HG02885 (cell line): Measurements from ENCODE around the gene AGBL4.

Experiments
- ATAC-seq: cut with Tn5 transposase; IDR thresholded peaks from one replicate; pipeline ENCODE4 v1.9.1; 2021; ENCODE audit warnings: mild to moderate bottlenecking; ENCODE audit not compliant: unreplicated experiment, poor library complexity

Gene AGBL4

DNA sequence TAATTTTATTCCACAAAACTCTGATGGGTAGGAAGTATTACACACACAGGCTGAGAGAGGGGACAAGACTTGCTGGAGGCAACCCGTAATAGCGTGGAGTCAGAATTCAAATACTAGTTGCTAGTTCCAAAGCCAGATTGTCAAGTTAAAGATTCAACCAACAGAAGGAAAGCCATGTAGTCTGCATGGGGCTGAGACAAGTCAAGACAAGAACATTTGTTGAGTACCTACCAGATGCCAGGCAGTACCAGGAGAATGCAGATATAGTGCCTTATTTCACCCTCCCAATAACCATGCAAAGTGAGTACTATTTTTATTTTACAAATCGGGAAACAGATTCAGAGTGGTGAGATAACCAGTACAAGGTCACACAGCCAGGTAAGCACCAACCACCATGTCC lies 1441.3 kb downstream of the AGBL4 start:
- ATAC-seq = no peak

DNA sequence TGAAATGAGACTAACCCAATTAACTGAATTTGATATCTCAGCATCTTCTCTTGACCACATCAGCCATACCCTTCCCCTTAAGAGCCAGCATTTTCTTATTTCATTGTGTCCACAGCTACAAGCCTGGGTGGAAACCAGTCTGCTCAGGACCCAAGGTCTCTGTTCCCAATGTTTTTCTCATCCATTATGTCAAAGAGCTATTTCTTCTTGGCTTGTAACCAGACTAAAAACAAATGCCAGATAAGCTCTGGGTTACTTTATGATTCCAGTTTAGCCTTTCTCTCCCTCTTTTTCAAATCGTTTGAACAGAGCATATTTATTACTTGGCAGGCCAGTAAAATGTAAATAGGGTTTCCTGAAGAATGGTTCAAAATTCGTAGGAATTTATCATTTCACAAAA lies 1442.5 kb downstream of the AGBL4 start:
- no peak for ATAC-seq

DNA sequence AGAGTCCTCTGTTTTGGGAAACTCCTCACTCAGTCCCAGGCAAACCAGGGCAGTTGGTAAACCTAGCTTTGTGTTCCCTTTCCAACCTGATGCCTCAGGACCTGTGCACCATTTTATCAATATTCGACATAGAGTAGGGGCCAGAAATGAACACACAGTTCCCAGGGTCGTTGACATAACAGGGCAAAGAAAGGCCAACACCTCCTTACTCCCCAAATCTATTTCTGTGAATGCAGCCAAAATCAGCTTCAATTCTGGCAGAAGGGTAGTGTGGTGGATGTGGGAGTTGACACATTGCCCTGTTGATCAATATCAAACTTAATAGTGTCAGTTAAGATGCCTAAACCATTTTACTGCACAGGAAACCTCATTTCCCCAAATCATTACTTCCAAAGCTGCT lies 1447.2 kb downstream of the AGBL4 start:
- ATAC-seq = no peak

DNA sequence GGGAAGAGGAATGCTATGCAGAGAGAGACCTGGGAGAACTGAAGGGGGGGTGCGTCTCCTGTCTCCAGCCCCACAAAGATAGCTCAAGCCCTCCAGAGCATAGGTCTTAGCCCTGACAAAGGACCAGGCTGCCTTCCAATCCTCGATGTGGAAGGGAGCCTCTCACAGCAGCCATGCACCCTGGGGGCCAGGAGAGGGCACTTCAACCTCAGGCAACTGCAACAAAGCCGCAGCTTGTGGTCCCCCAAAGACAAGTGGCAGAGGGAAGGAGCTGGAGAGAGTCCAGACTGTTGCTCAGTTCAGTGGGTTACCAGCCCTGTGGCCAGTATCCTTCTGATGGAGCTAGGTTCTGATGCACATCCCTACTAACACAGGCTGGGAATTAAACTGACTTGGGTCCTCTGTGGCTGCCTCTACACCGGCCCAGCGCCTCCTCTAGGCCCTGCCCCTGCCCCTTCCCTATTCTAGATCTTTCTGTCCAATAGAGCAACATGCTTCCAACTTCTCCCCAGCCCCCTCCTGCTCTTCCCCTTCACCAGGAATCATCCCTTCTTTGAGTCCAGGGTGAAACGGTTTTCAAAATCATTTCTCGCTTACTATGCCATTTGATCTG lies 1451.0 kb downstream of the AGBL4 start:
- peak; percentile 75 for ATAC-seq

DNA sequence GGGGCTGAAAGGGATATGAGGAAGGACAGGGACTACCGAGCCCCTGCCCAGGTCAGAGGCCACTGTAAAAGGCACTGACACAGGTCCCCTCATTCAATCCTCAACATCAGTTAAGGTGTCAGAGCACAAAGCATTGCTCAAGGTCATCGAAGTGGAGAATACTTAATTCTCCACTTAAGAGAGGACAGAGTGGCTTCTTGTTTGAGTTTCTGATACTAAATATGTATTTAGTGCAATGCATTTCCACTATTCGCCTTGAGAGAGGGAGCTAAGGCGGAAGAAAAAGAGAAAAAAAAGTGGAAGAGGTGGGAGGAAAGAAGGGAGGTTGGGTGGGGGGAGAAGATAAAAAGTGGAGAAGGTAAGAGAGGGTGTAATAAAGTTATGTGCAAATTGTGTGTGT lies 1451.6 kb downstream of the AGBL4 start:
- no peak for ATAC-seq

DNA sequence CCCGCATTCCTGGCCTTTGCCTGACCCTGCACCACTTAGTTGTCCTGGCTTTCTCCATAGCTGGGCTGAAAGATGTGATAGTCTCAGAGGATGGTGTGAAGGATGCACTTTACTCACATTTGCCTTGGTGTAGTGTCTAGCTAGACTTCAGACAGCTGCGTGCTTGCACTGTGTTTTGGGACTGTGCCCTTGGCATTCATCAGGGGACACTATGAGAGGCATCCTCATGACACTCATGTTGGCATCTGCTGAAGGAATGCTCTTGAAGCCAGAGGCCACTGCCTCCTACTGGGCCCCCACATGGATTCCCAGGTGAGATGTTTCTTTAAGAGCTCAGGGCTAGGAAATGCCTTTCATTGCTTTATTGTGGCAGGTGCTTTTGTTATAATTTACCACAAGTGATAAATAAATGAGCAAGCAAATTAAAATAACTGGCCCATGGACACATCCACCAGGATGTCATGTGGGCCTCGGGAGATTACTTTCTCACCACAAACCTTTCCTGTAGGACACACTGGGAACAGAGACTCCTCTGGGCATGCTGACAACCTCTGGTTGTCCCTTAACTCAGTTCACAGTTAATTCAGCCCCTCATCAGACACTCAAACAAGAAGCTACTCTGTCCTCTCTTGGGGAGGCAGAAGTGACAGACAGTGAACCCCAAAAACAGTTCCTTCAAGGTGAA lies 1452.3 kb downstream of the AGBL4 start:
- ATAC-seq = no peak

DNA sequence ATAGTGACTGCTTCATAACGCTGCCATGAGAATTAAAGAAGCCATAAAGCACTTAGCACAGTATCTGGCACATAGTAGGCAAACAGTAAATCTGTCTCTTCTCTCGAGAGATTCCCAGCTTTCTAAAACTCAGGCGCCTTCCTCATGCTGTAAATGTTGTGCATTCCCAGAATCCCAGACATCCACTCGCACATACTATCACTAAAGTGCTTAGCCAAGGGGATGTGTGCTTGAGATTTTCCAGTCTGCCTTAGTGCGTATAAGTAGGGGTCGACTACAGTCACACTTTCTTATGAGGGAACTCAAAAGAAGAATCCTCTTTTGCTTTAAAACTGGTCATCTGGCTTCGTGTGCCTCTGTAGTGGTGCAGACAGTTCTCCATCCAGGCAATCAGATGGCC lies 1453.2 kb downstream of the AGBL4 start:
- no peak for ATAC-seq

DNA sequence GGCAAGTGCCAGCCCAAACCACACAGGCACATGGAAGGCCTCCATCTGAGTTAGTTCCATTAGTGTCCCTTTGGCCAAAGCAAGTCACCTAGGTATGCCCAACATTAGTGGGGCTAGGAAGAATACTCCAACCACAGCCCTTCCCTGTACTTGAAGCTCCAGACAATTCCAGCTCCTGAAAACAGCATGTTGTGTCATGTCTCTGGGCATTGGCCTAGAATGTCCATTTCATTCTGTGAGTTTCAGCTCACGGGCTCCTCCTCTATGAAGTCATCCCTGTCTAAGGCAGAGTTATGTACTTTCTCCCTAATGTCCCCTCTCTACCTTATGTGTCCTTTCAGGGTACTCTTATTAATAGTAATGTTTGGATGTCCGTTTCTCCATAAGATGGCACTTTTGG lies 1455.3 kb downstream of the AGBL4 start:
- ATAC-seq = no peak

DNA sequence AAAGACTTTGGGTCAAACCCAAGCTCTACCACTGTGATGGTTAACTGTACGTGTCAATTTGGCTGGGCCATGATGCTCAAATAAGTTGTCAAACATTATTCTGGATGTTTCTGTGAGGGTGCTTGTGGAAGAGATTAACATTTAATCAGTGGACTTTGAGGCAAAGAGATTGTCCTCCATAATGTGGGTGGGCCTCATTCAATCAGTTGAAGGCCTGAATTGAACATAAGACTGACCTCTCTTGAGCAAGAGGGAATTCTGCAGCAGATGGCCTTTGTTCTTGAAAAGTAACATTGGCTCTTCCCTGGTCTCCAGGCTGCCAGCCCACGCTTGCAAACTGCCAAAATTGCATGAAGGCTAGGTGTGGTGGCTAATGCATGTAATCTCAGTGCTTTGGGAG lies 1457.3 kb downstream of the AGBL4 start:
- ATAC-seq = no peak

DNA sequence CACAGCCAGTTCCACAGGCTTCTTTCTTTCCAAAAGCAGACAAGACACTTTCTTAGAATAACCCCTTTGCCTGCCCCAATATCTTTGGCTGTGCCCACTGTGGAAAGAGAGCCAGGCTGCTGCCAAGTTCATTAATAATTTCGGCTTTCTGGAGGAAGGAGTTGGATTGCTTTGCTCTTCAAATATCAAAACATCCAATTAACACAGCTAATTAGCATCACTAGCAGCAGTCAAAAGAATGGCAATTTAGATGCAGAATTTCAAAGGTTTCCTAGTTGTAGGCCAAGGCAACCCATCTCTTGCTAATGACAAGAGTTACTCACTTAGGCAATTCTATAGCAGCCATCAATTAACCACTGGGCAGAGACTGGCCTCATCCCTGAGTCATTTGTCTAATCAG lies 1460.7 kb downstream of the AGBL4 start:
- ATAC-seq = no peak

DNA sequence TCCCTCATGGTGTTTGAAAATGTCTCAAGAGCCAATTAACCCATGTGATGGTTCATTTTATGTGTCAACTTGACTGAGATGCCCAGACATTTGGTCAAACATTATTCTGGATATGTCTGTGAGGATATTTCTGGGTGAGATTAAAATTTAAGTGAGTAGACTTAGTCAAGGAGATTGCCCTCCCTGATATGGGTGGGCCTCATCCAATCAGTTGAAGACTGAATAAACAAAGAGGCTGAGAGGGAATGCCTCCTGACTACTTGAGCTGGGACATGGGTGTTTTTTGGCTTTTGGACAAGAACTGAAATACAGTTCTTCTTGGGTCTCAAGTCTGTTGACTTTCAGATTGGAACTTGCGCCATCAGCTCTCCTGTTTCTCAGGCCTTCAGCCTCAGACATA lies 1462.3 kb downstream of the AGBL4 start:
- no peak for ATAC-seq

DNA sequence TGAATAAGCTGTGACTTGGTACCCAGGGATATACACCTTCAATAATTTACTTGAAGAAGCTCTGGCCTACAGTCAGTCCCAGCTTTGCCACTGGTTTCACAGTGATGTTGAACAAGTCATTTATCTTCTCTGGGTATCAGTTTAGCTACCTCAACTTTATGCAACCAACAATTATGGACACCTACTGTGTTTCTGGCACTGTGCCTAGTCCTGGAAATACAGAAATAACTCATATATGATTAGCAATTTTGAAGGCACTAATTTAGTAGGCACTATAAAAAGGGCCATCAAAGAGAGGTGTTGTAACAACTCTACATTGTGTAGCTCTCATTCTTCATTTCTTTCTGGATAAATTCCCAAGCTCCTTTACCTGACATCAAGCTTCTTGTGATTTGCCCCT lies 1463.2 kb downstream of the AGBL4 start:
- ATAC-seq = no peak

DNA sequence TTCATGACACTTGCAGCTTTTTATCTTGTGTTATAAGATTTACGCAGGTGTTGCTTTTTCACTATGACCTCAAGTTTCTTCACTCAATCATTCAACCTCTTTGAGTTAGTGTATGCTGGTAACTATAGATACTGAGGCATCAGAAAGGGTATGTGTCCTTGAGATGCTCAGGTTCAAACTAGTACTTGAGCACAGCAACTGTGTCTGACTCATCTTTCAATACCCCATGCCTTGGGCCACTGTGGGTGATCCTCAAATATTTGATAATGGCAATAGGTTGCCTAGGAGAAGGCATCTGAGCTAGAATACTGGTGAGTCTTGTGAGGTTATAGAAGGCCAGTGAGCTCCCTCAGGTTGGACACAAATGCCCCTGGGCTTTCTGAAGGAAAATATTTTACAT lies 1463.6 kb downstream of the AGBL4 start:
- no peak for ATAC-seq

DNA sequence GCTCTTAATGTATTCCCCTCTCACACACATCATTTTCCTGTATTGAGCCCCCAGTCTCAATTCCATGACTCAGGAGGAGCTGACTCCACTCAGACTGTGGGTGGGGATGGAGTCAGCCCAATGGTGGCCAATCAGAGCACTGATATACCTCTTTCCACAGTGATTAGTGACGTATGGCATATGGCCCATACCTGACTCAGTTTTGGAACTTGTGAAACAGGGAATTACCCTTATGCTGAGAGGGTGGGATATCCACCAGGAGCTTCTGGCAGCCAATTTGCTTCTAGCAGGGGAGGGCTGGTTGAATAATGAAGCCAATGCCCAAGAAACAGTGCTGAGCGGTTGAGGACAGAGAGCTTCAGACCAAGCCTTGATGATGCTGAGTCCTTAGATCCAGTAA lies 1465.4 kb downstream of the AGBL4 start:
- no peak for ATAC-seq

DNA sequence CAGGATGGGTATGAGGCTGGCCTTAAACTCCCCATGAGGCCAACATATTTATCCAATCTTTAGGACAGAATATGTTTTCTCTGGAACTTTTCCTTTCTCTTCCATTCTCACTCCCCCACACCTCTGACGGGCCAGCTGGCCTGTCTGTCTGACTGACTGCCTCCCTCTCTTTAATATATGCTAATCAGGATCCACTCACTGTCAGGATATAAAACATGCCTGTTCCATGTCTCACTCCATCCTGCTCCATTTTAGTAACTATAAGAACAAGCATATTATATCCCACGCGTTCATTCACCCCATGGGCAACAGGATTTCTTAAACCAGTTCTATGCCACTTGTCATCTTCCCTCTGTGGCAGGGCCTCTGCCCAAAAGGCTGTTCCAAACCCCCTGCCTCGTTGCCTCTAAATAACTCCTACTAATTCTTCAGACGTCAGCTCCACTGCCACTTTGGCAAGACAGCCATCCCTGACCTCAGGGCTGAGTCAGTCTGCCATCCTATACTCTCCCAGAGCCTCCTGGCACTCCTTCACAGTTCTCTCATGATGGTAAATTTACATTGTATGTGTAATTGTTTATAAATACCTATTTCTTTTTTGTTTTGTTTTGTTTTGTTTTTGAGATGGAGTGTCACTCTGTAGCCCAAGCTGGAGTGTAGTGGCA lies 1467.4 kb downstream of the AGBL4 start:
- no peak for ATAC-seq

DNA sequence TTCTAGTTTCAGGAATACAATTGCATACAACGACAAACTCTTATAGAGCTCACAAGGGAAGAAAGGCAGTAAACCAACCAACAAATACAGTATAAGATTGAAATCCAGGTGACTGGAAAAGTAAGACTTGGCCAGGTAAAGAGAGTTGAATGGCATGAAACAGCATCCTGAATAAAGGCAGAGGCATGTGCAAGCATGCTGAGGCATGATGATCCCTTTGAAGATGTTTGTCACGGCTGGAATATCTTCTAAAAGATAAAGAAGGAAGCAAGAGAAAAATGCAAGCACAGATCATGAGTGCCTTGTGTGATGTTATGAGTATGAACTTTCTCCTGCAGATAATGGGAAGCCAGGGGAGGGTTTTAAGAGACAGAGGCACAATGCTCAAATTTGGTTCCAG lies 1468.5 kb downstream of the AGBL4 start:
- no peak for ATAC-seq

DNA sequence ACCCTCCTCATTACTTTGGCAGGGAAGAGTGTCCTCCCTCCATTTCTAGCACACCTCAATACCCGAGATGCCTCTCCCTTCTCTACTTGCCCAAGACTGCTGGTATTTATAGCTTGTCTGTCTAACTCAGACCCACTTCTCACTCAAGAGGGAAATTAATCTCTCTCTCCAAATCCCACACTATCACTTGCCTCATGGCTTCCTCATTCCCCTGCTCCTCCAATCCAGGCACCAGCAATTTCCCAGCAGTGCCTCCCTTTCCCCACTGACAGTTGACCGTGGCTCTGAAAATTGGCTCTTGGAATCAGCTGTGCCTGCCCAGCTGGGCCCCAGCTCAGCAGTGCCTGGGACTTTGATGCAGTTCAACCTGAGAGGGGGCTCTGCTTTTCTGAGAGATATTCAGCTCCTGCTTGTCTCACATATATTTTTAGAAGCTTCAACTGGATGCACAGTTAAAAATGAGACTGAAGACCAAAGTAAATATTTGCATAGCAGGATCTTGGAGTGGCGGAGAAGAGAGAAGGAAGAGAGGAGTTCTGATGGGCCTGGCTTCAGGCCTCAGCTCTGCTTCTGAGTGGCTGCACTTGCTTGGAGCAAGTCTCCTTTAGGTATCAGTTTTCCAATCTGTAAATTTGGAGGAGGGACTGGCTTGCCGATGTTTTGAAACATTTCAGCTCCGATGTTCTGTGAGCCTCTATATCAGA lies 1470.7 kb downstream of the AGBL4 start:
- no peak for ATAC-seq

DNA sequence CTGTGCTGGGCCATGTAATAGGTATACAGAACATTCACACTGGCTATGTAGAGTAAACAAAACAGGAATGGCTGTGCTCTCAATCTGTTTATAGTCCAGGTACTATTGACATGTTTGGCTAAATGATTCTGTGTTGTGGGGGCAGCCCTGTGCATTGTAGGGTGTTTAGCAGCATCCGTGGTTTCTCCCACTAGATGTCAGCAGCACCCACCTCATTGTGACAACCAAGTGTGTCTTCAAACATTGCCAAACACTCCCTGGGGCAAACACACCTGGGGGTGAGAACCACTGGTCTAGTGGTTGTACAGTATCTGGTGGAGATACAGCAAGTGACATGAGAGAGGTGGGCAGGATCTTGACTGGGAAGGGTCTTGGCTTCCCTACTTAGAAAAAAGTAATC lies 1471.3 kb downstream of the AGBL4 start:
- no peak for ATAC-seq

DNA sequence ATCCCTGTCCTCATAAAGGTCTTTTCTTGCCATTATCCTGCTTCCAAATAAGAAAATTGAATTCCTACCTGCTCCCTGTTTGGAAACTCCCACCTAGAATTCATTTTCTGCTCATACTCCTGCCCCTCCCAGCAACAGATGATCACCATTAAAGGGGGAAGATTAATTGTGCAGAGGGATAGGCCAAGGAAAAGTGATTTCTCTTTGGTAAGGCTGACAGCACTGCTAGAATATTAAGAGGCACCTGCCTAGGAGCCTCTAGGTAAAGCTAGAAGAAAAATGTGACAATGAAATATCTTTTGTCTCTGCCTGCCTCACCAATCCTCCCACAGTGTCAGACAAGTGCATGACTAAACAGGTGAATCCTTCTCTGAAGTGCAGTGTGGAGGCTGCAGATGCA lies 1474.8 kb downstream of the AGBL4 start:
- ATAC-seq = no peak

DNA sequence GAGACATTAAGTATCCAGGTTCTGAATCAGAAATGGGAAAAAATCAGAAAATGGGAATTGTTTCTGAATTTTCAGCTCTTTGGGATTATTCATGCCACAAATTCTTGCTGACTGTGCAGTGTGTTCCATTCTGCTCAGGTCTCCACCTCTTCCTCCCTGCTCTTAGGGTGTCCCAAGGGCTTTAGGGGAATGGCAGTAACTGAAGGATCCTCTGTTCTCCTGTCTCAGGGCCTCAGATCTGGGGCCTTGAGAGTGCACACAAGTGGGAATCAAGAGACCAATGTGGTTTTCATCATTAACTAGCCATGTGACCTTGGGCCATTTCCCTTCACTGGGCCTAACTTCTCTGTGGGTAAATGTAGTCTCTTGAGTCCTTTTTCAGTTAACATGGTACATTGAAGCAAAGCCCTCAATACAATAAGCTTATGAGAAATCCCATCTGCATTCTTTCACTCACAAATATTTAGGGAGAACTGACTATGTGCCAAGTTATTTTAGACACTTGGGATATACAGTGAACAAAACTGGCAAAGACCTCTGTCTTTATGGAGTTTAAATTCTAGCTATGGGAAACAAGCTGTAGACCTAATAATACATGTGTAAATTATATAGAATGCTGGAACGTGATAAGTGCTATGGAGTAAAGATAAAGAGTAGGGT lies 1476.1 kb downstream of the AGBL4 start:
- ATAC-seq = no peak

DNA sequence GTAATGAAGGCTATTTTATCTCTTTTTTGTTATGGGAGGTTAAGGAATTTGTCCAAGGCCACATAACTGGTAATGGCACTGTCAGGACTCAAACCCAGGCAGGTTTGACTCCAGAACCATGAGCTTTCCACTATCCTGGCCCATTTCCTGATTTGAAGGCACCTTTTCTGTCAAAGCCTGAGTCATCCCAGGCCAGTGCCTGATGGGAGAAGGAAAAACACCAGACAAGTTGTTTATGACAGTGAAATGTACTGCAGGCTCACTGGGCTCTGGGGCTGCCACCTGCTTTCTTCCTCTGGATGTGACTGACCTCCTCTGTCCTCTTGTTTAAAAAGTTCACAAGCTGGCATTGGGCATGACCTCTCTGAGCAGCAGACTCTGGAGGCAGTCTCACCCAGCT lies 1479.9 kb downstream of the AGBL4 start:
- ATAC-seq = no peak
